BE2C (cell line): ENCODE data around the gene MAN1C1.

Source experiments
- DNase-seq: peaks from one replicate; pipeline ENCODE4 v3.0.0-alpha.2; 2020
- H3K27me3 ChIP-seq: fragments of 250-450 bp; sonication (Bioruptor Pico); 2 replicates; pipeline ENCODE4 v1.5.1; 2020; ENCODE audit warnings: mild to moderate bottlenecking
- H3K36me3 ChIP-seq: fragments of 250-450 bp; sonication (Bioruptor Pico); 2 replicates; pipeline ENCODE4 v1.5.1; 2020; ENCODE audit warnings: mild to moderate bottlenecking
- H3K4me1 ChIP-seq: fragments of 250-450 bp; sonication (Bioruptor Pico); 2 replicates; pipeline ENCODE4 v1.5.1; 2020
- H3K4me3 ChIP-seq: 2 replicates; pipeline ENCODE4 v1.5.1; 2011; ENCODE audit warnings: low read depth, low read length
- H3K9me3 ChIP-seq: fragments of 250-450 bp; sonication (Bioruptor Pico); 2 replicates; pipeline ENCODE4 v1.5.1; 2020
- CTCF ChIP-seq: IDR thresholded peaks from 2 replicates; pipeline ENCODE4 v1.5.1; 2012; ENCODE audit warnings: mild to moderate bottlenecking, low read depth, low read length

Gene MAN1C1

GRCh38 chr1:25782608-25783201 is 166.1 kb downstream of the MAN1C1 start:
- peaks cover 9% of the 10 kb centered on the region for H3K4me1 ChIP-seq

GRCh38 chr1:25784575-25785051 is 168.0 kb downstream of the MAN1C1 start:
- Histone ChIP-seq H3K27me3 (no peaks in the 10 kb centered on the region), H3K9me3 (no peaks in the 10 kb centered on the region), H3K4me1 (peaks cover 9% of the 10 kb centered on the region), H3K36me3 (no peaks in the 10 kb centered on the region), H3K4me3 (no peak overlapping the region)
- DNase-seq = no peak
- TF ChIP-seq CTCF = no peak

More at GRCh38 chr1:25782608-25783201, 166.1 kb downstream of the MAN1C1 start:
- no peaks in the 10 kb centered on the region for H3K36me3 ChIP-seq
- DNase-seq = no peak
- H3K9me3 ChIP-seq = no peaks in the 10 kb centered on the region
- no peak for TF ChIP-seq CTCF
- H3K4me3 ChIP-seq = no peak overlapping the region
- H3K27me3 ChIP-seq = no peaks in the 10 kb centered on the region

GRCh38 chr1:25785333-25786067 is 168.9 kb downstream of the MAN1C1 start:
- Histone ChIP-seq H3K4me1 (peaks cover 9% of the 10 kb centered on the region), H3K36me3 (no peaks in the 10 kb centered on the region), H3K4me3 (no peak overlapping the region), H3K9me3 (no peaks in the 10 kb centered on the region), H3K27me3 (no peaks in the 10 kb centered on the region)
- no peak for DNase-seq
- no peak for TF ChIP-seq CTCF

GRCh38 chr1:25786887-25787759 is 170.5 kb downstream of the MAN1C1 start:
- no peak for TF ChIP-seq CTCF
- Histone ChIP-seq H3K4me1 (peaks cover 9% of the 10 kb centered on the region), H3K4me3 (no peak overlapping the region), H3K36me3 (no peaks in the 10 kb centered on the region), H3K9me3 (no peaks in the 10 kb centered on the region), H3K27me3 (no peaks in the 10 kb centered on the region)
- no peak for DNase-seq

- Histone ChIP-seq H3K9me3 (no peaks in the 10 kb centered on the region), H3K4me1 (peaks cover 9% of the 10 kb centered on the region), H3K36me3 (no peaks in the 10 kb centered on the region), H3K4me3 (no peak overlapping the region), H3K27me3 (no peaks in the 10 kb centered on the region)
- TF ChIP-seq CTCF = no peak
- DNase-seq = no peak
Observed at GRCh38 chr1:25787760-25788166, 171.2 kb downstream of the MAN1C1 start.
